Brain pericyte (primary cell): ENCODE results near the gene NHEJ1.

Experiments used
- DNase-seq: peaks from one replicate; pipeline ENCODE4 v3.0.0-alpha.2; 2012; ENCODE audit warnings: low read depth, low spot score

NHEJ1 gene

DNA sequence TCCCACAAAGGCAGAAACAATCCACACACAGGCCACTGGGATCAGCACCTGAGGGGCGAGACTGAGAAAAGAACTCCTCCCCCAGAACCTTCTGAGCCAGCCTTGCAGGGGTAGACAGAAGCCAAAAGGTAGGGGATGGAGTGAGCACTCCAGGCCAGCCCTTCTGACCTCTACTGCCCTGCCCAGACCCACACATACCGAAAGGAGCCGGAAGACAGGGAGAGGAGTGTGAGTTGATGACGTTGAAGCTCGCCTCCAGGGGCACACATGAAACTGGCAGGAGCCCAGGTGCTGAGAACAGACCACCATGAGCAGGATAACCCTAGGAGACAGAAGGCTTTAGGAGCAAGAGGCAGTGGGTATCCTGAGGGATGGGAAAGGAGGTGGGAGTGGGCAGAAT, 7.4 kb upstream of the NHEJ1 start:
- DNase-seq = no peak

DNA sequence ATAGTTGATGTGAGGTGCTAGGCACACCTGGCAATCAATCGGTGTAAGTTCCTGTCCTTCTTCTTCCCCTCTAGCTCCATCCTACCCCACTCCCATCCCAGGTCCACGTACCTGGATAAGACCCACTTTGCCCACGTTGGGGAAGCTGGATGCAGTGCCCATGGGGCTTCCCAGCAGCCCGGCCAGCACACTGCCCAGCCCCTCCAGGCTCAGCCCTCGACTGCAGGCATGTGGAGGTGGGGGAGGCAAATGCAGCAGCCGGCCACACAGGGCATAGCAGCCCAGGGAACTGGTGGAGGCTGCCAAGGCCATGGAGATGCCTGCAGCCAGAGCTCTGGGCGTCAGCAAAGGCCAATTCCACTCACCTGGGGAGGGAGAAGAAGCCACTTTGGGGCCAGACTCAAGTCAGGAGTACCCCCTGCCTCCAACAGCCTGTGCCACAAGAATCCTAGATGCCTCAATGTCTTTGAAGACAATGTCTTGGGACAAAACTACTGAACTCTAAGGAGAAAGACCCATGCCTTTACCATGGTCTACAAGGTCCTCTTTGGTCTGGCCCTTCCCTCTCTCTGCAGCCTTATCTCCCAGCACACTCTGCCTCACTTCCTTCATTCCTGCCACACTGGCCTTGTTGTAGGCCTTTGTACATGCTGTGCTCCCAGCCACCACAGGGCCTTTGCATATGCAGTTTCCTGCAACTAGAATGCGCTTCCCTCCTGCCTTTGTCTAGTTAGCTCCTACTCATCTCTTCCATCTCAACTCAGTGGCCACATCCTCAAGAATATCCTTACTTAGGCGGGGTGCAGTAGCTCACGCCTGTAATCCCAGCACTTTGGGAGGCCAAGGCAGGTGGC, 4.7 kb upstream of the NHEJ1 start:
- no peak for DNase-seq

DNA sequence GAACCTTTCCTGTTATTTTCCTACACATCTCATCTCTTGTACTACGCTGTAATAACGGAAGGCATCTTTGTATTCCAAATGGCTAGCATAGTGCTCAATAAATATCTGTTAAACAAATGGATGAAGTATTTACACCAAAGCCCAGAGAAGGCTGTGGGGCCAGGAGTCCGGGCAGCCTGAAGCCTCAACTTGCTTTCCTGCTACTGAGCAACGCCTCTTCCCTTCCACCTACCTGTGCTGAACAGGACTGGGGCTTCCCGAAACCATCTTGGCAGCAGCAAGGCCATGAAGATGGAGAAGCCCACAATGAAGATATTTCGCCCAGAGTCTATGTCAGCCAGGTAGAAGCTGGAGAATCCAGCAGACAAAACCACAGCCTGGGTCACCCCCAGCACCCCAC, 2.5 kb upstream of the NHEJ1 start:
- no peak for DNase-seq

DNA sequence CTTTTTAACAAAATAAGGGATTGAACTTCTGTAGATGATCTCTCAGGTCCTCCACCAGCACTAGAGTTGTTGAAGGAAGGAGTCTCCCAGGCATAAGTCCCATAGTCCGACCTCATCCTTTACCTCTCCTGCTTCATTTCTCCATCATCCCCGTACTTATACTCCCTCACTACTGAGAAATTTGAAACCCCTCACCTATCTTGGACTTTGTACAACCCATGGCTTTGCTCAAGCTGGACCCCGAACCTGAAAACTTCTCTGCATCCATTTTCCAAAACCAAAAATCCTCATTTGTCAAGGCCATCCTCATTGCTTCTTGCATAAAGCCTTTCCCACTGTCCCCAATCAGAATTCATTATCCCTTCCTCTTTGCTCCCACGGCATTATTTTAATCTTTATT, 482 bp upstream of the NHEJ1 start:
- no peak for DNase-seq

DNA sequence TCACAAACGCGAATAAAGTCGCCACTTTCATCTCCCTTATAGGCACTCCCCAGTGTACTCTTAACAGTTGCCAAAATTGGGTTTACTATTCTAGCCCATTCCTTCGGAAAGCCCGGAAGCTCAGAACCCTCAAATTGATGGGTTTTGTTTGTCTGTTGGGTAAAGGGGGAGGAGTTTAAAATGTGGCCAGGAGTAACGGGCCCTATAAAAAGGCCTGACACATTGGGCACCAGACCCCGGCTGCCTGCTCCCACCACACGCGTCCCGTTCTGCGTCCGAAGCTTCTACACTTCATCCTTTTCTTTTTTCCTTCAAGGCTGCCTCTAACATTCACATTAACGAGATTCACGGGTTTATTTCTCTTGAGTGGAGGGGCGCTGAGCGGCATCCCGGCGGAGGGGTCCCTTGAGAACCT, 837 bp downstream of the NHEJ1 start:
- no peak for DNase-seq

DNA sequence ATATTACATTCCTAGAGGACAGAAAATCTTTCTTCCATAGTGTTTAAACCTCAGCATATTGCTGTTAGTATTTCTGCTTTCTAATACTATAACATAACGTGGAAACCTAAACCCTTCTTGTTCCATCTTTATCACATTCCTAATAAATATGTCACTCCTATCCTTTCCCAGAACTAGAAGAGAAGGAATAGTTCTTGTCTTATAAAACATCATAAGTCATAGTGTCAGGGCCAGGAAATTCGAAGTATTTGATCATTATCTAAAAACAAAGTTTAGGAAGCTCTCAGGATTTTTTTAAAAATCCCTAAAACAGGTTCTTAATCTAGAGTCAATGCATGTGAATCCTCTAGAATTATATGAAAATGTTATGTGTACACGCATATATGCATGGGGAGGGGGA, 2.0 kb downstream of the NHEJ1 start:
- no peak for DNase-seq

DNA sequence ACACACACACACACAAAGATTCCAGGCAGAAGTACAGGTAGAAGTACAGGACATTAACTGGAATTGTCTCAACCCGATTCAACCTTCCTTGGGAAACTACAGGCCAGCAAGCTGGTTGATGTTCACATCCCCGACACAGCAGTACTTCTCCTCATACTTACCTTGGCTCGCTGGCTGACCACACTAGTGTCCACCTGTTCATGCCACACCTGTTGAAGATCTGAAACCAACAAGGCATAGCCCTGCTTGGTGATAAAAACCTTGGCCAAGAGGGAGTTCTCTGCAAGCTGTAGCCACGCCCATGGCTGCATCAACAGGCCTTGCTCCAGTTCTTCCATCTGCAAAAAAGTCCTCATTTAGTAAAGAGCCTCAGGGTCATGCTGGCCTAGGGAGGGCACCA, 2.6 kb downstream of the NHEJ1 start:
- DNase-seq = no peak

DNA sequence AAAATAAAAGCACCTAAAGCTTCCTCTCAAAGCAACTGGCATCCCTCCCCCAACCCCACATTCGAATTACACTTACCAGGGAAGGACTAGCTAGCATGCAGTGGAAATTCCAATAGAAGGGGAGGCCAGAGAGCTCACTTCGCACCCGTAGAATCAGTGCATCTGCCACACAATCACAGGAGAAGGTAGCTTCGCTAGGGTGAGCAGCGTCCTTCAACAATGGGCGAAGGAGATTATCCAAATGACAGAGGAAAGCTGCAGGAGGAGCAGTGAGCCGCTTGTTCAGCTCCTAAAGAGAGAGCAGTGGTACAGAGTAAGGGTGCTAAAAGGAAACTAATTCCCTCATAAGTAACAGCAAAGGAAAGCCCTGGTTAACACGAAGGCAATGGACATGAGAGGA, 3.2 kb downstream of the NHEJ1 start:
- DNase-seq = no peak

DNA sequence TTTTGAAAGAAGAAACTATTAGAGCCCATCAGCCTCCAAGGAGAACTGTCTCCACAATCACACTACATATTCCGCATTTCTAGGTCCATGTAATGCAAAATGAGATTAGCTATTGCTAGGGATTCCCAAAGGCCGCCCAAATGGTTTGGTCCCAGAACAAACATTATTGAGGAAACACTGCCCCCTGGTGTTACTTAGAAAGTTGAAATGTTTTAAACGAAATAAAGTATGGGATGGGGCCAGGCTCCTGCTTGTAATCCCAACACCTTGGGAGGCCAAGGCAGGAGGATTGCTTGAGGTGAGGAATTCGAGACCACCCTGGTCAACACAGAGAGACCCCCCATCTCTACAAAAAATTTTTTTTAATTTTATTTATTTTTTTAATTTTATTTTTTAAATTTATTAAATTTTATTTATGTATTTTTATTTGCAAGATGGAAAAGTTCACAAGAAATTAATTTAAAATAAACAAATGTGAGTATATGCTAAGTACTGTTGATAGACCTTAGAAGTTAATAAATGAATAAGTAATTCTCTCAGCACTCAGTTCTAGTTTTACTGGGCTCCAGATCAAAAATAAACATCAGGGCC, 5.5 kb downstream of the NHEJ1 start:
- DNase-seq = no peak

DNA sequence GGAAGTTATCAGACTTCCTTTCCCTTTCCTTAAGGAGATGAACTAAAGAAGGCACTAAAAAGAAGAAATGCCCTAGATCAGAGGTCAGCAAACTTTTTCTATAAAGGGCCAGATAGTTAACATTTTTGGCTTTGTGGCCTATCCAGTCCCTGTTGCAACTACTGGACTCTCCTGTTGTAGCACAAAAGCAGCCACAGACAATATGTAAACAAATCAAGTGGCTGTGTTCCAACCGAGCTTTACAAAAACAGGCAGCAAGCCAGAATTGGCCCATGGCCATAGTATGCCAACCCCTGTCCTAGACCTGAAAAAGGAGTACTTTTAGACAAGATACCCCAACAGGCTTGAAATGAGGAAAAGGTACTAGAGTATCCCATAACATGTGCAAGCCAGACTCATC, 10.9 kb downstream of the NHEJ1 start:
- no peak for DNase-seq

DNA sequence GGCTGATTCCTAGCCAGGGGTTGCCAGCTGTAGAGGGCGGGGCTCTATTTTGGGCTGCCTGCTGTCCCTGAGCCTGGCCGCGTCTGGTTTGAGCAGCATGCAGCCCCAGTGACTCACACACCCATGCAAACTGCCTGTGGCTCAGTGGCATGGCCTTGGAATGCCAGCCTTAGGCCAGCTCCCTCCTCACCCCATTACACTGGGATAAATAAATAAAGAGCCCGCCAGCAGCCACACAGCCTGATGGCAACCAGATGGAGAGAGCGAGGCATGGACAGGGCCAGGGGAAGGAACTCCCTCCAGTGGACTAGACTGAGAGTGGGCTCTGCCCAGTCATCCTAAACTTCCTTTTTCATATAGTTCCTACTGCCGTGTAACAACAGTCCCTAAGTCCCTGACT, 18.3 kb downstream of the NHEJ1 start:
- peak; percentile 77 for DNase-seq

DNA sequence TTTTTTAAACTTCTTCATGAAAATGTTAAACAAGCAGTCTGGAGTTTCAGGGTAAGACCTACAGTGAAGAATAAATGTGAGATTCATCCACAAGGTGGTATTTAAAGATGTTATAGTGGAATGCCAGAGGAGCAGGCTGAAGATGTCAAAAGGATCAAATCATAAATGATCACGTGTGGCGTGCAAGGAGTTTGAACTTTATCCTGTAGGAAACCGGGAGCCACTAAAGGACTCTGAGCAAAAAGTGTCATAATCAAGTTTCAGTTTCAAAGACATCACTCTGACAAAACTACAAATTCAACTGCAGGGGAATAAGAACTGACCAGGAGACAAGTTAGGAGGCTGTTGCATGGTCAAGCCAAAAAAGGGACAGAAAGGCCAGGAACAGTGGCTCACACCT, 19.9 kb downstream of the NHEJ1 start:
- DNase-seq = no peak

DNA sequence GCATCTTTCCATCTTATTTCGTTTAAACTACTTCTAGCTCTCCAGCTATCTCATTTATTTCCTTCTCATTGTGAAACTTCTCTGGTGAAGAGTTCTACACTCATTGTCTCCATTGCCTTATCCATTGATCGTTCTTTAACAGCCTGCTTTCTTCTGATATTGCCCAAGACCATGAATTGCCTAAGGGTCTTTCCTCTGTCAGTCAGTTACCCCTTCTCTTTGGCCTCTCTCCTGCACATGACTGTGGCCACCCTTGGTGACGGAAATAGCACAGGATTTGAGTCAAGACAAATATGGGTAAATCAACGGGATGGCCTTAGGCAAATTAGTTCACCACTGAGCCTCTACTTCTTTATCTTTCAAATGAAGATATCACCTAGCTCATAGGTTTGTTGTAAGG, 26.6 kb downstream of the NHEJ1 start:
- no peak for DNase-seq

DNA sequence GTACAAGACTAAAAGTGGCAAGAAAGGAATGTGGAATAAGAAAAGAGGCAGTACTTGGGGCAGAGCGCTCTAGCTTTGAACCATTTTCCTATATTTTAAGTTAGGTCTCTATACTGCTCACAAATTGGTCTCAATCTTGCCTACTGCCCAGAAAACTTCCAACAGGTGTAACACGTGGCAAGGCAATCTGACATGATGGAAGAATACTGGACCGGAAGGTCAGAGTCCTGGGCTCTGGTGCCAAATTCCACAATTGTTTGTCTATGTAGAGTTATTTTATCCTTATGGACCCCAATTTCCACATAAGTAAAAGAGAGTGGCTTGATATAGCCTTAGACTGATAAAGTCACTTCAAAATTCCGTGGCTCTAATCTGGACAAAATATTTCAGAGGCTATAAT, 28.9 kb downstream of the NHEJ1 start:
- DNase-seq = no peak

DNA sequence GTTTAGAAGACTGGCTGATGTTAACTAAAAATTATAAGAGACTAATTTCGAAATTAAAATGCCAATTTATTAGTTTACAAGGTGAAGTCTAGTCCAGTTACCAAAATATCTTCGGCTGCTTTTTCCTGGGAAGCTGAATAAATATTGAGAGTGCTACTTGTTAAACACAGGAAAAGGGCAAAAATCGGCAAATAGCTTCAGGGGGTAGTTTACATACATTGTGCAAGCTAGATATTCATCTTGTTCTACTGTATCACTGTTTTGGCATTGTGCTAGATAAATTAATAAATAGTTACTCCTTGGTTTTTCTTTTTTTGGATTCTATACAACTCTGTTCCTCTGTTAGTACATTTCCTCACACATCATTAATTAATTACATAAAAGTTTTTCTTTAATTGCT, 29.3 kb downstream of the NHEJ1 start:
- no peak for DNase-seq

DNA sequence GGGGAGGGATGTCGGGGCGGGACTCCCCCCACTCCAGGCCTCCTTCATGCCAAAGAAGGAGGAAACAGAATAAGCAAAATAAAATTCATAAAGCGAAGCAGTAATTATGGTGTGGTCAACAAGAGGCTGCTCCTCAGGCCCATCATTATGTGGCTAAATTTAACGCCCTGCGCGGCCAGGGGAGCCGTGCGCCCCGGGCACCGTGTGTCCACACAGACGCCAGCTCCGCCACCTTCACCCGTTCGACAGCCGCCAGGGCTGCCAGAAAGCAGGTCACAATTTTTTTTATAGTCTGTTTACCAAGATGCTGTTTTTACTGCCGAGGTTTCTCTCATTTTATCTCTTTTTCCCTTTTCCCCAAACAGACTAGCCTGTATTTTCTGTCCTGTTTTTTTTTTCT, 31.0 kb downstream of the NHEJ1 start:
- no peak for DNase-seq

DNA sequence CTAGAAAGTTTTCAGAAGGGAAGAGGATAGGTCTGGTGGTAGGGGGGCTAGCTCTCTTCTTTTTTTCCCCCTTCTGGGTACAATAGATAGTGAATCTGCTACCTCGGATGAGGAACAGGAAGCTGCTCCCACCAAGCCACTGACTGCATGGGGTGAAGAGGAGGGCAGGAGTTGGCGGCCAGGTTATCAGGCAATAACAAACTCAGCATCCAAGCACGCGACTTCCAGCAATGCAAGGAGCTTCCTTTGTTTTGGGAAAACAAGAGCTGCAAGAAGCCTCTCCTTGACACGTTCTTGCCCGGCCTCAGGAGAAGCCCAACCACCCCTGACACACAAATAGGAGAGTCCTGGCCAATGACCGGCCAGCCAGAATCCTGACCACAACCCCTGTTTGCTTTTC, 32.2 kb downstream of the NHEJ1 start:
- no peak for DNase-seq

DNA sequence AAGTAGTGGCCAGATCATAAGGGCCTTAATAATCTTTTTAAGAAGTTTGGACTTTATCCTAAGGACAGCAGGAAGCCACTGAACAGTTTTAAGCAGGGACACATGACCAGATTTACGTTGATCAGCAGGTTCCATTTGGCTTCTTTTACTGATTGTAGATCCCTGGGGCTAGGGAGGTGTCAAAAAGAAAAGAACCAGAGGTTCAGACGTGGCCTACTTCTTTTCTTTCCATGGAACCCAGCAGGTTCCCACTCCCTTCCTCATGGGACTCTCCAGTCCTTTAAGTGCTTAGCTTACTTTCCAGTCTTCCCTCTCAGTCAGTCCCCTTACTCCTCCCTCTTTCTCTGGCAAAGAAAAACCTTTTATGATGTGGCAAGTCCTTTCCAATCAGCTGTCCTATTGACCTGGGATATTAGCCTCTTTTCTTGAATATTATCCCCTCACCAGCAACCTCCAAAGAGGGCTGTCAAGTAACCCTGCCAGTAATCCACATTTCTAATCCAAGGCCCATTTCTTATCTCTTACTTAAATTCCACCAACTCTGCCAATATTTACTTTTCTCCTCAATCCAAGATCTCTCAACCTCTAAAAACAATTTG, 33.5 kb downstream of the NHEJ1 start:
- no peak for DNase-seq

DNA sequence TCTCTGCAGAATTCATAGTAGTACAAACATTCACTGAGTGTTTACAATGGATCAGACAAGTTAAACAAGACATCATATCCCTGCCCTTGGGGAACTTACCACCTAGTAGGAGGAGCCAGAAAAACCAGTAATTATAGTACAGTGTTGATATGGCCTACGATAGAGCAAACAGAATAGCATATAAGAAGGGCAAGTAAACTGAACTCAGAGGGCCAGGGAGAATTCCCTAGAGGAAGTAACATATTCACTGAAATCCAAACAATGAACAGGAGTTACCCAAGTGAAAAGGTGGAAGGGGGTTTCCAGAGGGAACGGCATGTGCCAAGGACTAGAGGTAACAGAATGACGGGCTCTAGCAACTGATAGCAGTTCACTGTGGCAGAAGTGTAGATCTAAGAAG, 34.1 kb downstream of the NHEJ1 start:
- no peak for DNase-seq

DNA sequence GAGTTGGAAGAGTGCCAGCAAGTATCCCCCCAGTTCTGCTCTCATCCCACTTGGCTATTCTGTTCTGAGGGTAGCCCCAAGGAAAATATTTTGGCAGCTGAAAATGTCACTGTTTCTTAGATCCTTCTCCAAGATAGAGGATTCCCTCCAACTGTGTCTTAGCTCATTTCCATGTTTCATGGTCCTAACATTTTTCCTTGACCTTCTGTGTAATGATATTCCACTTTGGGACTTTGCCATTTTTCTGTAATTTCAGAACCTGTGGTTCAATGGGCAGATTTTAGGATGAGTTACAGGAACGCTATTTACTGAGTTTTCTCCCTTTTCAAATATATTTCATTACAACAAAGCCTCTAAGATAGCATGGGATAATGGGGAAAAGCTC, 34.7 kb downstream of the NHEJ1 start:
- no peak for DNase-seq

DNA sequence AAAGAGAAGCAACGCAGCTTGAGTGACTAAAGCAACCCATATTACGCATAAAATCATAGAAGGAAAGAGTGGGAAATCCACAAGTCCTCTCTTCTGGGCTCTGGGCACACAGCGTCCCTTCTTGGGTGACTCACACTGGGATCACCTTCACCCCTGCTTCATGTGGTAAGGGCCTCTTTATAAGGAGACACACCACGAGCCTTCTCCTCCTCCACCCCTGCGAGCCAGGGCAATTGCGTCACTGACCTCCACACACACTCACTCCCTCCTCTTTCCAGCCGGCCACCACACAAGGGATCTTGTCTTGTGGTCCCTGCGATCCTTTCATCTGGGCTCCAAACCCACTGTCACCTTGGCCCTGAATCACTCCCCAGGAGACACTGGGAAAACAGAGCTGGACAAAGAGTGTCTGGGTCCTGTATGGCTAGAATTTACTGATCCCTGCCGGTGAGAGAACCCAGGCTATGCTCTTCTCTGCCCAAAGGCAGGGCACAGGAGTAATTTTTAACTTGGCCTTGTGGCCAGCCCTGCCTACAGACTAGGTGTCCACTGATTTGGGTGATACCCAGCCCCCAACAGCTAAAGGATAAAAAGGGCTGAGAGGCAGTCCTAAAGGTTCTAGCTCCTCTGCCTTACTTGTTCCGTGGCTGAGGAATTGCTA, 35.3 kb downstream of the NHEJ1 start:
- DNase-seq = no peak

DNA sequence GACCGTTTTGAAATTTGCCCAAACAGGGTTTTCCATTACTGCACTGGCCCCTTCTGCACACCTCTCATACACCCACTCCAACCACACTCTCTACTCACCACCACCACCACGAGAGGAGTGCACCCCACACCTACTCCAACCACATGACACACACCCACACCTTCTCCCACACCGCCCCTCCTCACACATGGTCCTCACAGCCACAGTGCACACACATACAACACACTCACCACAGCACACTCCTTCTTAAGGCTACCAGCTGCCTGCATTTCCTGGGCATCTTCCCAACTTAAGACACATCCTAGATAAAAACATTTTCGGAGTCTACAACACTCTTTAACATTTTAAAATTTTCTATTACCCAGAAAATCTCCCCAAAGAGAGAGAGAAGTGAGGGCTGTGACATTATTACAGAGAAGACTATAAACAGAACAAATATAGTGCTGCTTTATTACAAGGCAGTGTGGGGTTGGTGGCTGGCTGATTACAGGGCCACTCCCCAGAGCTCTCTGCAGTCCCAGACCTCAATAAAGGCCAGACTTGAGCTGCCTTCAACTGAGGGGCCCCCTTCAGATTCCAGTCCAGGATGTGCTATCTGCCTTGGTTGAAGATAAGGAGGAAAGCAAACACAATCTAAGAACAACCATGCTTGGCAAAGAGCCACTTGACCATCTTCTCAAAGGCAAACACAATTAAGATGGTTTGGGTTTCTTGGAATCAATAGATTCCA, 36.1 kb downstream of the NHEJ1 start:
- DNase-seq = no peak
